Keratinocyte (primary cell): ENCODE results near the gene STK32C.

ENCODE experiments used
- CTCF ChIP-seq, 3 experiments: IDR thresholded peaks in 1 of 3; conservative IDR thresholded peaks in 1 of 3; optimal IDR thresholded peaks in 1 of 3; 2 replicates in 2 of 3; 3 replicates in 1 of 3; pipeline versions ENCODE3 to v1.5.1; 2011; ENCODE audit warnings: low read length in 3 of 3, mild to moderate bottlenecking in 3 of 3, moderate library complexity in 2 of 3, control low read depth in 1 of 3, inconsistent platforms in 1 of 3; ENCODE audit not compliant: insufficient read depth in 2 of 3; ENCODE audit errors: extremely low read depth in 1 of 3
- EZH2 ChIP-seq: IDR thresholded peaks from one replicate; pipeline ENCODE4 v1.6.1; 2012; ENCODE audit warnings: inconsistent platforms, mild to moderate bottlenecking, low read length, moderate library complexity

DNA sequence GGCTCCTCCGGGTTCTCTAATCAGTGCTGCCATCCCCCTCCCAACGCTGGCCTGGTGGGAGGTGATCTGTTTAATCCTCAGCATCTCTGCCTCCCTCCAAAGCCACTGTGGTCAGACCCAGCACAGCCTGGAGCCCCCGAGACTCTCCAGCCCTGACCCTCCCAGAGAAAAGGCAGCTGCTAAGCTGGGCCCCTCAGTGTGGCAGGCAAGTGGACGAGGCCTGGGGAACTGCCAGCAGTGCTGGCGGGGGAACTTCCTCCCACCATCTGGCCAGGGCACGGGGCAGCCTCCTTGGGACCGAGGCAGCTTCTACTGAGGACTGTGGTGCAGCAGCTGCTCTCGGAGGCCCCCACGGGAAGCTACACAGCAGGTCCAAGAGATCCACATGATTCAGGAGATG is 69.9 kb downstream of the STK32C start:
- TF ChIP-seq CTCF (optimal IDR thresholded peaks at IDR 0.05 in 1 of 3, IDR thresholded peaks at IDR 0.05 in 1 of 3, conservative IDR thresholded peaks at IDR 0.05 in 1 of 3; ENCODE audit: extremely low read depth in 1 of 3, insufficient read depth in 2 of 3, low read length in 3 of 3) (no peak), EZH2 (no peak)
